Measurements from ENCODE around the gene NAP1L4.

- no peak for TF ChIP-seq CEBPB (IDR thresholded peaks at IDR 0.05)
- TF ChIP-seq YY1 (IDR thresholded peaks at IDR 0.05; ENCODE audit: low read depth): no peak
- no peak for TF ChIP-seq TAF1 (IDR thresholded peaks at IDR 0.05; ENCODE audit: low read depth)
Measured at GRCh38 chr11:2942447-2942846, 49.7 kb downstream of the NAP1L4 start.

Measured in Ishikawa (cell line).